Loucy (cell line): Measurements from ENCODE around the gene CENPK.
A peak's percentile ranks its signal among the peaks of the same experiment; 100 is the strongest.

Experiments used
- H2AFZ ChIP-seq: fragments of 200-600 bp; sonication (generic); 2 replicates; pipeline ENCODE4 v1.6.0; 2016; ENCODE audit warnings: antibody characterized with exemption, mild to moderate bottlenecking, low read length, moderate library complexity
- H3F3A ChIP-seq: fragments of 200-600 bp; 2 replicates; pipeline ENCODE4 v1.6.0; 2016; ENCODE audit warnings: antibody characterized with exemption, low read depth, mild to moderate bottlenecking
- H3K27me3 ChIP-seq: fragments of 200-600 bp; sonication (generic); 2 replicates; pipeline ENCODE4 v1.6.1; 2014; ENCODE audit warnings: low read length, mild to moderate bottlenecking; ENCODE audit not compliant: insufficient read depth, poor library complexity, severe bottlenecking
- H3K36me3 ChIP-seq: fragments of 200-600 bp; sonication (generic); 2 replicates; pipeline ENCODE4 v1.6.1; 2016; ENCODE audit warnings: low read length; ENCODE audit not compliant: insufficient read depth
- H3K4me1 ChIP-seq: fragments of 200-600 bp; sonication (generic); 2 replicates; pipeline ENCODE4 v1.5.1; 2014; ENCODE audit warnings: low read length, mild to moderate bottlenecking; ENCODE audit not compliant: insufficient read depth, poor library complexity, severe bottlenecking
- H3K4me2 ChIP-seq: fragments of 200-600 bp; sonication (generic); 2 replicates; pipeline ENCODE4 v1.6.0; 2014; ENCODE audit warnings: antibody characterized with exemption, low read length, low read depth, mild to moderate bottlenecking; ENCODE audit not compliant: poor library complexity, severe bottlenecking
- H3K4me3 ChIP-seq: fragments of 200-600 bp; sonication (generic); 2 replicates; pipeline ENCODE4 v1.5.1; 2014; ENCODE audit warnings: low read length, mild to moderate bottlenecking, mixed read lengths; ENCODE audit not compliant: poor library complexity, severe bottlenecking
- H3K79me2 ChIP-seq: fragments of 200-600 bp; sonication (generic); 2 replicates; pipeline ENCODE4 v1.6.1; 2014; ENCODE audit warnings: low read length; ENCODE audit not compliant: insufficient read depth
- H3K9ac ChIP-seq: fragments of 200-600 bp; sonication (generic); 2 replicates; pipeline ENCODE4 v1.6.0; 2014; ENCODE audit warnings: mild to moderate bottlenecking, low read depth, low read length, moderate library complexity; ENCODE audit not compliant: poor library complexity, severe bottlenecking
- H3K9me2 ChIP-seq: fragments of 200-600 bp; sonication (generic); replicated peaks from 2 replicates; pipeline ENCODE4 v1.6.1; 2016; ENCODE audit warnings: low read depth, low read length, mixed read lengths
- H3K9me3 ChIP-seq: fragments of 200-600 bp; sonication (generic); 2 replicates; pipeline ENCODE4 v1.6.1; 2014; ENCODE audit warnings: mild to moderate bottlenecking, antibody characterized with exemption, low read length, low read depth; ENCODE audit not compliant: insufficient read depth
- H4K20me1 ChIP-seq: fragments of 200-600 bp; sonication (generic); 2 replicates; pipeline ENCODE4 v1.6.0; 2014; ENCODE audit warnings: antibody characterized with exemption, low read length, mild to moderate bottlenecking; ENCODE audit not compliant: insufficient read depth, poor library complexity, severe bottlenecking
- CTCF ChIP-seq: fragments of 200-600 bp; sonication (generic); conservative IDR thresholded peaks from 2 replicates; pipeline ENCODE4 v1.5.1; 2014; ENCODE audit warnings: mild to moderate bottlenecking, antibody characterized with exemption, low read length
- EZH2phosphoT487 ChIP-seq: fragments of 200-600 bp; IDR thresholded peaks from 2 replicates; pipeline ENCODE4 v1.6.1; 2018; ENCODE audit warnings: antibody characterized with exemption, mild to moderate bottlenecking, moderate library complexity, borderline replicate concordance

Gene CENPK

DNA sequence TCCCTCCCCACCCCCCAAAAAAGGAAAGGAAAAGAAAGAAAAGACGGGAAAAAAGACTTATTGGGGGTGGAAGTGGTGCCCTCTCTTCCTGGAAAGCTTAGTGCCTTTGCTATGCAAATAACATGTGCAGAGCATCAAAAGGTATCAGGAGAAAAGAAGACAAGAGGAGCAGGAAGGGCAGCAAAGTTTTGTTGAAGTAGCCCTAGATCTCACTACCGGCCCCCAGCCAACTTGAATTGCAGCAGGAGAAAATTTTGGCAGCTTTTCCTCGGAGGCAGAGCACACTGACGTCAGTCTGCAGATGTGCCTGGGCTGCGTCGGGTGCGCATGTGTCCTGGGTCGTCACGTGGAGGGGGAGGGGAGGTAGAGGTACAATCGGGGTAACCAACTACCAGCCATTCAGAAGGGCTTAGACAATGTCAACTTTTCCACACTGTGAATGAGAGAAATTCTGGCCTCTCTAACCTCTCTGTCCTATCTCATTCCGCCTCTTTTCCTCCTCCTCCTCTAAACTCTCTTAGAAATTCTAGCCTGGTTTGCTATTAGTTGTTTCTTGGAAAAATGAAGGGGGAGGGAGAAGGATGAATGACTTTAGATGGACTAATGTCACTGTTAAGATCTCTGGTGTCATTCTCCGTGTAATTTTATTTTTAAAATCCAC lies 81.2 kb downstream of the CENPK start, which contains the start of gene ADAMTS6:
TSS of gene ADAMTS6 (minus strand) at position 286 of the 661 bp plus-strand sequence. CDS start 8,247 bp downstream, outside the sequence.
- no peaks in the 10 kb centered on the region for H3K27me3 ChIP-seq
- H3K4me3 ChIP-seq: peak within 1 kb of the TSS; percentile 92
- TF ChIP-seq CTCF: no peak
- TF ChIP-seq EZH2phosphoT487: no peak
- H4K20me1 ChIP-seq: no peaks in the 10 kb centered on the region
- peak within 1 kb of the TSS; percentile 96 for H3K4me2 ChIP-seq
- no peaks in the 10 kb centered on the region for H3F3A ChIP-seq
- no peaks in the 10 kb centered on the region for H3K79me2 ChIP-seq
- peaks cover 34% of the 10 kb centered on the region for H3K4me1 ChIP-seq
- peak within 1 kb of the TSS; percentile 88 for H2AFZ ChIP-seq
- peak within 1 kb of the TSS; percentile 66 for H3K9ac ChIP-seq
- H3K9me3 ChIP-seq: no peaks in the 10 kb centered on the region
- no peaks in the 10 kb centered on the region for H3K36me3 ChIP-seq
- H3K9me2 ChIP-seq: no peaks in the 10 kb centered on the region

- TF ChIP-seq EZH2phosphoT487: no peak
- TF ChIP-seq CTCF: no peak
- Histone ChIP-seq H3K4me3 (peak overlapping the region; percentile 92), H3K27me3 (no peaks in the 10 kb centered on the region), H3K4me1 (peaks cover 34% of the 10 kb centered on the region), H3K79me2 (no peaks in the 10 kb centered on the region), H4K20me1 (no peaks in the 10 kb centered on the region), H3K36me3 (no peaks in the 10 kb centered on the region), H2AFZ (peak overlapping the region; percentile 88), H3K4me2 (peak overlapping the region; percentile 96), H3F3A (no peaks in the 10 kb centered on the region), H3K9ac (peak overlapping the region; percentile 66), H3K9me3 (no peaks in the 10 kb centered on the region), H3K9me2 (no peaks in the 10 kb centered on the region)
These were observed 81.8 kb downstream of the CENPK start for GRCh38 chr5:65481171-65481581.

DNA sequence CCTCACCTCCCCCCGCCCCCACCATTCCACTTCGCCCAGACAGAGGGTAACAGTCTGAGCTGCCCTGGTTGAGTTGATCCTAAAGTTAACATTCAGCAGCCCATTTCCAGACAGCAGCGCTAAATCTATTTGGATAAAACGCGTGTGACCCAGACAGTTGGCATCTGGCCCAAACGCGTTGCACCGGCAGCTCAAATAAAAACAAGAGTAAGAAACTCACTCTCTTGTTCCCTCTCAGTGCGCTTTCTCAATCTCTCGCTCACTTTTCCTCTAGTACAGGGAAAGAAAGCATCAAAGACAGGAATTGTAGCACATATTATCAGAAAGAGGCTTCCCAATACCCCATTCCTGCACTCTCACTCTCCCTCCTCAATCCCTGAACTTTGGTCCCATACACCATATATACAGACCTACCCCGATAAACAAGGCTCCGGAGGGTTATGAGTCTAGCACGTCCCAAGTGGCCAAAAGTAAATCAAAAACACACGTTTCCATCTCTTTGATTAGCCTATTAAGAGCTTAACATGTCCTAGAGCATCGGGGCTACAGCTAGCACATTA lies 82.6 kb downstream of the CENPK start:
- no peaks in the 10 kb centered on the region for H3K9me3 ChIP-seq
- TF ChIP-seq CTCF (peak; percentile 35), EZH2phosphoT487 (no peak)
- H3F3A ChIP-seq: no peaks in the 10 kb centered on the region
- H3K36me3 ChIP-seq: no peaks in the 10 kb centered on the region
- peak overlapping the region; percentile 92 for H3K4me3 ChIP-seq
- H3K79me2 ChIP-seq: no peaks in the 10 kb centered on the region
- no peaks in the 10 kb centered on the region for H3K9me2 ChIP-seq
- H3K27me3 ChIP-seq: no peaks in the 10 kb centered on the region
- H3K4me1 ChIP-seq: peaks cover 34% of the 10 kb centered on the region
- H3K4me2 ChIP-seq: peak overlapping the region; percentile 96
- H3K9ac ChIP-seq: peak overlapping the region; percentile 66
- H4K20me1 ChIP-seq: no peaks in the 10 kb centered on the region
- H2AFZ ChIP-seq: peak overlapping the region; percentile 88
